Liver (tissue), 9 donors: ENCODE data around the gene EPB41L3. TPM values are rescaled to one million over a fixed set of nuclear protein-coding genes. Genes with fewer than 3 reads are reported as not detected.
A peak's percentile ranks its signal among the peaks of the same experiment; 100 is the strongest.

Experiments used
- DNase-seq: peaks from one replicate; pipeline ENCODE4 v3.0.0-alpha.2; 2017; ENCODE audit warnings: low spot score
- H3K27ac ChIP-seq, 2 donors: one replicate each; pipeline ENCODE4 v1.7.0; 2013; ENCODE audit warnings: inconsistent platforms in 2 of 2, low read length in 2 of 2, control low read depth in 1 of 2, low read depth in 1 of 2, mild to moderate bottlenecking in 1 of 2
- H3K27me3 ChIP-seq, 4 donors: one replicate each; pipeline versions ENCODE4 v1.6.1 to v1.7.0; 2013; ENCODE audit warnings: low read length in 3 of 4, inconsistent platforms in 1 of 4, mild to moderate bottlenecking in 1 of 4, moderate library complexity in 1 of 4; ENCODE audit not compliant: control insufficient read depth in 4 of 4, insufficient read depth in 4 of 4
- H3K36me3 ChIP-seq, 4 donors: one replicate each; pipeline versions ENCODE4 v1.6.1 to v1.7.0; 2013; ENCODE audit warnings: low read length in 3 of 4, mild to moderate bottlenecking in 3 of 4, low read depth in 1 of 4, moderate library complexity in 1 of 4; ENCODE audit not compliant: control insufficient read depth in 4 of 4, insufficient read depth in 3 of 4
- H3K4me1 ChIP-seq, 4 donors: one replicate each; pipeline versions ENCODE4 v1.6.1 to v1.7.0; 2013; ENCODE audit warnings: low read length in 3 of 4, mild to moderate bottlenecking in 3 of 4, moderate library complexity in 1 of 4; ENCODE audit not compliant: control insufficient read depth in 4 of 4, insufficient read depth in 4 of 4
- H3K4me3 ChIP-seq, 3 donors: one replicate each; pipeline versions ENCODE4 v1.6.1 to v1.7.0; 2013; ENCODE audit warnings: low read length in 3 of 3, control low read depth in 1 of 3, low read depth in 1 of 3, mild to moderate bottlenecking in 1 of 3
- H3K9ac ChIP-seq, 2 donors: one replicate each; pipeline ENCODE4 v1.7.0; 2013; ENCODE audit warnings: low read length in 2 of 2, mild to moderate bottlenecking in 2 of 2, moderate library complexity in 2 of 2, control low read depth in 1 of 2, low read depth in 1 of 2
- H3K9me3 ChIP-seq, 4 donors: one replicate each; pipeline versions ENCODE4 v1.6.1 to v1.7.0; 2013; ENCODE audit warnings: low read length in 3 of 4; ENCODE audit not compliant: control insufficient read depth in 4 of 4
- EGR1 ChIP-seq, 2 donors: IDR thresholded peaks; 2 replicates each; pipeline ENCODE4 v1.6.1; 2016 to 2018; ENCODE audit warnings: antibody characterized with exemption in 2 of 2, low read depth in 2 of 2
- FOXA1 ChIP-seq: IDR thresholded peaks from 2 replicates; pipeline ENCODE4 v1.6.1; 2016; ENCODE audit warnings: antibody characterized with exemption
- FOXA2 ChIP-seq: IDR thresholded peaks from 2 replicates; pipeline ENCODE4 v1.6.1; 2016; ENCODE audit warnings: antibody characterized with exemption
- HNF4A ChIP-seq, 2 donors: conservative IDR thresholded peaks; 2 replicates each; pipeline ENCODE4 v1.6.1; 2016; ENCODE audit warnings: antibody characterized with exemption in 2 of 2, mild to moderate bottlenecking in 2 of 2
- HNF4G ChIP-seq: IDR thresholded peaks from 2 replicates; pipeline ENCODE4 v1.6.1; 2016; ENCODE audit warnings: antibody characterized with exemption
- JUND ChIP-seq, 2 donors: IDR thresholded peaks; 2 replicates each; pipeline ENCODE4 v1.6.1; 2016; ENCODE audit warnings: antibody characterized with exemption in 2 of 2
- RAD21 ChIP-seq, 2 donors: IDR thresholded peaks; 2 replicates each; pipeline ENCODE4 v1.6.1; 2016; ENCODE audit warnings: antibody characterized with exemption in 2 of 2, mild to moderate bottlenecking in 2 of 2
- REST ChIP-seq: IDR thresholded peaks from 2 replicates; pipeline ENCODE4 v1.6.1; 2016; ENCODE audit warnings: antibody characterized with exemption, mild to moderate bottlenecking
- RXRA ChIP-seq, 2 donors: IDR thresholded peaks; 2 replicates each; pipeline ENCODE4 v1.6.1; 2017 to 2018; ENCODE audit warnings: antibody characterized with exemption in 2 of 2, mild to moderate bottlenecking in 1 of 2
- SP1 ChIP-seq: IDR thresholded peaks from 2 replicates; pipeline ENCODE4 v1.6.1; 2018; ENCODE audit warnings: antibody characterized with exemption, mild to moderate bottlenecking
- TAF1 ChIP-seq: conservative IDR thresholded peaks from 2 replicates; pipeline ENCODE4 v1.6.1; 2016; ENCODE audit warnings: antibody characterized with exemption, mild to moderate bottlenecking
- YY1 ChIP-seq: IDR thresholded peaks from 2 replicates; pipeline ENCODE4 v1.6.1; 2016; ENCODE audit warnings: antibody characterized with exemption, mild to moderate bottlenecking
- ZBTB33 ChIP-seq: IDR thresholded peaks from 2 replicates; pipeline ENCODE4 v1.6.1; 2016; ENCODE audit warnings: antibody characterized with exemption
- WGBS: extraction: QIAGEN DNeasy Blood & Tissue Kit; methylation state at CpG from one replicate; pipeline ENCODE4 v1.1.7; 2013; 5-methylcytosine and 5-hydroxymethylcytosine counted together
- polyA plus RNA-seq, 2 donors: library from polyadenylated mRNA; stranded (reverse) in 1 of 2; unstranded in 1 of 2; fragments of 200-250 nt in 1 of 2; fragments of >200 nt in 1 of 2; fragmentation: Nextera tagmentation in 1 of 2; extraction: Ambion mirVana in 1 of 2; gene quantifications; one replicate each; pipeline versions ENCODE4 v1.2.1 to v1.2.3, GENCODE V29; 2013 to 2015
- total RNA-seq, 2 donors: library from RNA; depleted of rRNA; stranded (reverse); fragments of >200 nt; gene quantifications; one replicate each; pipeline ENCODE4 v1.2.3, GENCODE V29; 2014
- TF ChIP-seq, protein P1 (sequence below): IDR thresholded peaks from 2 replicates; pipeline ENCODE4 v1.6.1; 2016; ENCODE audit warnings: antibody characterized with exemption
- TF ChIP-seq, protein P2 (sequence below): fragments of 150-350 bp; IDR thresholded peaks from 2 replicates; pipeline ENCODE4 v1.5.1; 2017; ENCODE audit warnings: improper control_type of control experiment, low read depth, low read length; ENCODE audit not compliant: missing input control
- donor health status: healthy.
- donor health status: healthy.
- donor health status: healthy.
- donor health status: healthy.
- donor health status: healthy.

The EPB41L3 gene
- 10 to 100 TPM in 1 of 2 donors, 1 to 10 TPM in 1; 6.7 to 14.5 TPM for total RNA-seq
- polyA plus RNA-seq = 1 to 10 TPM; 1.4 to 3.6 TPM

DNA sequence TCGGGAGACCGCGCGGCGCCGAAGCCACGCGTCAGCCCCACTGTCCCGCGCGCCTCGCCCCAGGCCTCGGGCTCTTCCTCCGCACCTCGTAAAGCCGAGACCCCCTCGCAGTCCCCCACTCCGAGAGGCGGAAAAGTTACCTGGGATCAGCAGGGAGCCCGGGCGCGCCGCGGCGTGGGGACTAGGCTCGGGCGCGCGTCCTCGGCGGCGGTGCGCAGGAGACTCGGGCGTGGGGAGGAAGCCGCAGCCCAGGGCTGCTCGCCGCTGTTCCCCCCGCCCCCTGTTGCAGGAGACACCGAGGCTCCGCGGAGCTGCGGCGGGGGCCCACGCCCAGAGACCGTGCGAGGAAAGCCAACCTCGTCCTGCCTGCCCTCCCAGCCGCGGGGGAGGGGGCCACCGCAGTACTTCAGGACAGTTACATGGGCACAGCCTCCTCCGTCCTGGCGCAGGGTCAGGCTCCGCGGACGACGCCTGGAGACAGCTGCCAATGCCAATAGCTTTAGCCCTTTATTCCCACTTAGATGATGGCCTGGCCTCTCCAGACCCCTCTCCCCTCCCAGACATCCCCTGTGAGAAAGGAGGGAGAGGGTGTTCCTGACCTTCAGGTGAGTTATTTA, at the start of gene EPB41L3:
TSS of gene EPB41L3 (minus strand) at position 225 of the 617 bp plus-strand sequence. CDS start 54,814 bp downstream, outside the sequence.
- Histone ChIP-seq H3K9me3 (no peaks in the 10 kb centered on the region), H3K4me3 (peak within 1 kb of the TSS in 2 of 3 donors; percentile 43 to 57), H3K4me1 (peaks cover 8 to 16% (median 11%) of the 10 kb centered on the region in 4 donors), H3K27me3 (peaks cover 0 to 9% (median 5%) of the 10 kb centered on the region in 4 donors), H3K9ac (no peak within 1 kb of the TSS), H3K36me3 (no peaks in the 10 kb centered on the region), H3K27ac (no peak within 1 kb of the TSS)
- 1% methylated on average over 57 of the region's 57 CpGs for WGBS
- TF ChIP-seq HNF4G = no peak
- TF ChIP-seq YY1 = no peak
- TF ChIP-seq JUND (IDR thresholded peaks at IDR 0.05) = no peak
- TF ChIP-seq TAF1 = no peak
- no peak for TF ChIP-seq EGR1 (IDR thresholded peaks at IDR 0.05; ENCODE audit: low read depth in 2 of 2)
- no peak for TF ChIP-seq RAD21 (IDR thresholded peaks at IDR 0.05)
- TF ChIP-seq HNF4A (conservative IDR thresholded peaks at IDR 0.05) = no peak
- TF ChIP-seq, protein P1, sequence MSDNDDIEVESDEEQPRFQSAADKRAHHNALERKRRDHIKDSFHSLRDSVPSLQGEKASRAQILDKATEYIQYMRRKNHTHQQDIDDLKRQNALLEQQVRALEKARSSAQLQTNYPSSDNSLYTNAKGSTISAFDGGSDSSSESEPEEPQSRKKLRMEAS = no peak
- TF ChIP-seq REST = no peak
- TF ChIP-seq RXRA (IDR thresholded peaks at IDR 0.05) = no peak
- TF ChIP-seq, protein P2, sequence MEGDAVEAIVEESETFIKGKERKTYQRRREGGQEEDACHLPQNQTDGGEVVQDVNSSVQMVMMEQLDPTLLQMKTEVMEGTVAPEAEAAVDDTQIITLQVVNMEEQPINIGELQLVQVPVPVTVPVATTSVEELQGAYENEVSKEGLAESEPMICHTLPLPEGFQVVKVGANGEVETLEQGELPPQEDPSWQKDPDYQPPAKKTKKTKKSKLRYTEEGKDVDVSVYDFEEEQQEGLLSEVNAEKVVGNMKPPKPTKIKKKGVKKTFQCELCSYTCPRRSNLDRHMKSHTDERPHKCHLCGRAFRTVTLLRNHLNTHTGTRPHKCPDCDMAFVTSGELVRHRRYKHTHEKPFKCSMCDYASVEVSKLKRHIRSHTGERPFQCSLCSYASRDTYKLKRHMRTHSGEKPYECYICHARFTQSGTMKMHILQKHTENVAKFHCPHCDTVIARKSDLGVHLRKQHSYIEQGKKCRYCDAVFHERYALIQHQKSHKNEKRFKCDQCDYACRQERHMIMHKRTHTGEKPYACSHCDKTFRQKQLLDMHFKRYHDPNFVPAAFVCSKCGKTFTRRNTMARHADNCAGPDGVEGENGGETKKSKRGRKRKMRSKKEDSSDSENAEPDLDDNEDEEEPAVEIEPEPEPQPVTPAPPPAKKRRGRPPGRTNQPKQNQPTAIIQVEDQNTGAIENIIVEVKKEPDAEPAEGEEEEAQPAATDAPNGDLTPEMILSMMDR = no peak
- TF ChIP-seq FOXA1 = no peak
- TF ChIP-seq SP1 = no peak
- no peak for TF ChIP-seq ZBTB33
- DNase-seq = no peak

- Histone ChIP-seq H3K4me1 (no peaks in the 10 kb centered on the region), H3K9ac (no peak overlapping the region), H3K4me3 (no peak overlapping the region), H3K36me3 (no peaks in the 10 kb centered on the region), H3K27me3 (no peaks in the 10 kb centered on the region), H3K9me3 (no peaks in the 10 kb centered on the region), H3K27ac (no peak overlapping the region)
- TF ChIP-seq FOXA2 (no peak), HNF4A (conservative IDR thresholded peaks at IDR 0.05) (peak in 1 of 2 donors; percentile 58)
- DNase-seq = no peak
These were observed 44.7 kb upstream of the EPB41L3 start for GRCh38 chr18:5588529-5588928.
